Fibroblast of mammary gland (primary cell): ENCODE measurements around the gene GCAT.

Experiments used
- DNase-seq: peaks from one replicate; pipeline ENCODE4 v3.0.0-alpha.2; 2010; ENCODE audit warnings: low read depth
- H3K4me3 ChIP-seq: 2 replicates; pipeline ENCODE4 v1.5.1; 2011; ENCODE audit warnings: low read depth, mild to moderate bottlenecking, low read length, moderate library complexity; ENCODE audit not compliant: control insufficient read depth
- TF ChIP-seq, protein P1 (sequence below): conservative IDR thresholded peaks from 2 replicates; pipeline ENCODE4 v1.5.1; 2011; ENCODE audit warnings: low read depth, low read length, inconsistent platforms; ENCODE audit not compliant: control insufficient read depth, insufficient read depth

GCAT gene

DNA sequence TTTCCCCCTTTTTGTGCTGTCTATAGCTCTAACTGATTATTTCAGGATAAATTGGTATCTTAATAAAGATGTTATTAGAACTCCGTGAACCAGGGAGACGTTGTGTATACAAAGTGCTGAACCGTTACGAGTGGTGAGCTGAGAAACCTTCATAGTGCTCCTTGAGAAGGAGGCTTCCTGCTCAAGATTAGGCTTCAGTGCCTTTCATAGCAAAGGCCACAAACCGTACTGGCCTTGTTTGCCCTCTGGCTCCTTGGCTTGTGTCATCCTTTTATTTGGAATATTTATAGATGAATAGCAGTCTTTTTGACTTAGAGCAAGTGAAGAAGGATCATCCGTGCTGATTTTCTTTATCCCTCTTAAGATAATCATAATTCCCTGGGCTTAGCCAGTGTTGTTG is 57.8 kb downstream of the GCAT start:
- TF ChIP-seq, protein P1, sequence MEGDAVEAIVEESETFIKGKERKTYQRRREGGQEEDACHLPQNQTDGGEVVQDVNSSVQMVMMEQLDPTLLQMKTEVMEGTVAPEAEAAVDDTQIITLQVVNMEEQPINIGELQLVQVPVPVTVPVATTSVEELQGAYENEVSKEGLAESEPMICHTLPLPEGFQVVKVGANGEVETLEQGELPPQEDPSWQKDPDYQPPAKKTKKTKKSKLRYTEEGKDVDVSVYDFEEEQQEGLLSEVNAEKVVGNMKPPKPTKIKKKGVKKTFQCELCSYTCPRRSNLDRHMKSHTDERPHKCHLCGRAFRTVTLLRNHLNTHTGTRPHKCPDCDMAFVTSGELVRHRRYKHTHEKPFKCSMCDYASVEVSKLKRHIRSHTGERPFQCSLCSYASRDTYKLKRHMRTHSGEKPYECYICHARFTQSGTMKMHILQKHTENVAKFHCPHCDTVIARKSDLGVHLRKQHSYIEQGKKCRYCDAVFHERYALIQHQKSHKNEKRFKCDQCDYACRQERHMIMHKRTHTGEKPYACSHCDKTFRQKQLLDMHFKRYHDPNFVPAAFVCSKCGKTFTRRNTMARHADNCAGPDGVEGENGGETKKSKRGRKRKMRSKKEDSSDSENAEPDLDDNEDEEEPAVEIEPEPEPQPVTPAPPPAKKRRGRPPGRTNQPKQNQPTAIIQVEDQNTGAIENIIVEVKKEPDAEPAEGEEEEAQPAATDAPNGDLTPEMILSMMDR = no peak
- DNase-seq = no peak
- no peak overlapping the region for H3K4me3 ChIP-seq
